Amniotic stem cell (primary cell): ENCODE data around the gene THRB.

Experiments used
- DNase-seq: peaks from one replicate; lab custom pipeline; 2025; lab: John Stamatoyannopoulos, UW

The THRB gene

DNA sequence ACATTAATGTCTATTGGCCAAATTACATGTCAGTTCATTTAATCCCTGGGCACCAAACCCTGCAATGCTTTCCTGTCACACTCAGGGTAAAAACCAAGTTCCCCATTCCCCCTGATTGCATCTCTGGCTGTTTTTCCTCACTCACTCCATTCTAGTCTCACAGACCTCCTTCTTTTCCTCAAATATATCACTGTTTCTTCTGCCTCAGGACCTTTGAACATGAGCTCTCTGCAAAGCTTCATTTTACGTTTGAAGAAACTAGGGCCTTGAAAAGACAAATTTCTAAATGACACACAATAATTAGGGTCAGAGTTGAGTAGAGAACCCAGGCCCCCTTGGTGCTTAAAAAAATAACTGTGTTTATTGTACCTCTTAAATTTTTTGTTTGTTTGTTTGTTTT, 230.6 kb downstream of the THRB start:
- DNase-seq, result no peak

DNA sequence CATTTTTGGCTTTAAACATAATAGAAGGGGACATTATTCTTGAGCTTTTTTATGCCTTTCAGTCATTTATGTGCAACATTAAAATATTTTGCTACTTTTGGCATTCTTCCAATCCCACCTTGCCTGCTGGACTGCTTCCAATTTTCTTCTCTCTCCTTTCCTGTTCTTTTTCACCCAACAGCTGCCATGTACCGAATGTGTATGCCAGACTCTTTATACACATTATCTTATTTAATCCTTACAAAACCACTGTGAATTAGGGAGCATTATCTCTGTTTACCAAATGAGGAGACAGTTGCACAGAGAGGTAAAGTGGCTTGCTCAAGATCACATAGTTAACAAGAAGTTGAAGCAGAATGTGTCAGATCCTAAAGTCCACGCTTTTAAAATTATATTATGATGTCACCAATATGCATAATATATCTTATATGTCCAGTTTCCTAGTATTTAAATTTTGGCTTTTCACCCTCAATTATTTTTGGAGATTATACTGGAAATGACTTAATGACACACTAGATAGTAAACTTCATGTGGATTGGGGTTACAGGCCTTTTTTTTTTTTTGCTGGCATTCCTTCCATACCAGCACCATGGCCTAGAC, 231.5 kb downstream of the THRB start:
- no peak for DNase-seq

DNA sequence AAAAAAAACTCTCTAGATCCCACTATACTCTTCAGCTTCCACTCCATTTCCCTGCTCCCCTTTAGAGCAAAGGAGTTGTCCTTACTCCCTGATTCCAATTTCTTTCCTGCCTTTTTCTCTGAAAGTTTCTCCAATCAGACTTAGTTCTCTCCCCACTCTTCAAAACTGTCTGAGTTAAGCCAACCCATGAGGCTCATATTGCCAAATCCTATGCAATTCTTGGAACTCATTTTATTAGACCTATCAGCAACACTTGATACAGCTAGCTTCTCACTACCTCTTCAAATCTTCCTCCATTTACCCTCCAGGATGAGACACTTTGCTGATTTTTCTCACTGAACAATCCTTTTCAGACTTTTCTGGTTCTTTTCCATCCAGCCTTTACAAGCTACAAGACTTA, 233.1 kb downstream of the THRB start:
- DNase-seq, result no peak

DNA sequence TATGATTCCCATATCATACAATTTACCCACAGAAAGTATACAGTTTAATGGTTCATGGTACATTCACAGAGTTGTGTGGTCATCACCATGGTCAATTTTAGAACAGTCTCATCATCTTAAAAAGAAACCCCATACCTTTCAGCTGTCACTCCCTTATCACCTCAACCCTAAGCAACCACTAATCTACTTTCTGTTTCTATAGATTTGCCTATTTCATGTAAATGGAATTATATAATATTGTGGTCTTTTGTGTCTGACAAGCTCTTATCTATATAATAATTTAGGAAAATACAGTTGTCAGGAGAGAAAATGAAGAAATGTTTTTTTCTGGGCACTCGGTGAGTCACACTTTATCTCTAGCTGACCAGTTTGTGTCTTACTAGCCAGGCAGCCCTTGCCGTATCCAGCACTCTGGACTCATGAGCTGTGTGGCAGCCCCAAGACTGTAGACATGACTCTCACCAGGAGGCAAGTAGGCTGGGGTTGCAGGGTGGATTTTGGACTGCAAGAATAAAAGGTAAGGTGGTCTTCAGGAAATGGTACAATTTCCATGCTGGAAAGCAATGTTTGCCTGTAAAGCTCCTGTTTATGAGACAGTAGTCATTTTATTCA, 234.6 kb downstream of the THRB start:
- DNase-seq, result no peak

DNA sequence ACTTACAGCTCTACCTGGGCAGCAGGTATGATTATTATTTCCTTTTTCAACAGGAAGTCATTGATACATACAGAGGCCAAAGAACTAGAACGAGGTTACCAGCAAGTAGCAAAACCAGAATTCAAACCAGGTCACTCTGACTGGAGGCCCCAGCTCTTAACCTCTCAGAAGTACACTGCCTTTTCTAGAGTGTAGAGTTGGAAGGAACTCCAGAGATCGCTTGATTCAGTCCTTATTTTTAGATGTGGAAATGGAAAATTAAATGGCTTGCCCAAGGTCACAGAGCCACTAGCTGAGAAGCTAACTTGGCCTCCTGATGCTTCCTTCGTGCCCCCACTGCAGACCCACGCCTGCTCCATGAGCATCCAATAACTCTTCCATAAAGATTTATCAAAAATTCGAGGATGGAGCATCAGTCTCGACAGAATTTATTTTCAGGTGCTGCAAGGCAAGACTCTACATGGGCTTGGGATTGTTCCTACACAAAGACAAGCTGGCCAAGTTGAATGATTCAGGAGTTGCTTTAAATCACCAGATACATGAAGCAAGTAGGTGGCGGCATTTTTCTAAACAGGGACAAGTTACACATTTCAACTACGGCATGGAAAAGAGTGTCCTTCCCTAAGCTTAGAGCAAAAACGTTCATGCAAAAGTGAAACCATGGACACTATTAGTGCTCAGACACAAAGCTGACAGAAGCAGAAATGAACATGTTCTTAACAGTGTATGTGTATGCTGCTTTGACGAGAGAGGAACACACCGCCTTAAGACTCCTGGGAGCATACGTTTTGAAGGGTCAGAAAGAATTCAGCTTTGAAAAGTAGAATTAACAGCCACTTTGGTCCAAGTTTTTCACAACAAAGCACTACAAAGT, 235.7 kb downstream of the THRB start:
- DNase-seq, result no peak

DNA sequence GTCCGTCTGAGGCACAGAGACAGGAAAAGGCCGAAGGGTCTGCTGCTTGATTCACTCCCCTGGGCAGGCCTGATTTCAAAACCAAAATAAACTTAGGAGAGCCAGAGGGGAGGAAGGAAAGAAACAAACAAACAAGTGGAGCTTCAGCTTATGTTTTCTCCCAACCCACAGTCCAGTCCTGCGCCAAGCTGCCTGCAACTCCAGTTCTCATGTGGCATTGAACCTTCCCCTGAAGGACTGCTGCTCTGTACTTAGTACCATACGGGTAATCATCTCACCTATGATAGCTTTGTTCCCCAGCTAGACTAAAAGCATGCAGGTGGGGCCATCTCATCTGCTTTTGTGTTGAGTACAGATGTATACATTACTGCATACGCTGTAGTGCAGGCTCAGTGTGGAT, 236.4 kb downstream of the THRB start:
- no peak for DNase-seq

DNA sequence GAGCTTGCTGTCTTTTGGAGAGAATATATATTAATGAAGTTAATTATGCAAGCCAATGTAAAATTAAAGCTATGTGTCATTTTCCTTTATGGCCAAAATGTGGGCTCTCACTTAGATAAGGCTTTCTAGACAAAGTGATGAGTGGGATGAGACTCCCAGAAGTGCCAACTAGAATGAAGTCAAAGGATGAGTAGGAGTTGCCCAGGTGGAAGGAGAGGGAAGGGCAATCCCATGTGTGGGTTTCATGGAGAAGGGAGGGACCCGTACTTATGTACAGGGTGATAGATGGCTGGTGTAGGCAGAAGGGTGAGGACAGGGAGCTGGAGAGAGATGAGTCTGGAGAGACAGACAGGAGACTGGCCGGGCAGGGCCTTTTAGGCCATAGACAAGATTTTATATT, 239.2 kb downstream of the THRB start:
- DNase-seq, result no peak

DNA sequence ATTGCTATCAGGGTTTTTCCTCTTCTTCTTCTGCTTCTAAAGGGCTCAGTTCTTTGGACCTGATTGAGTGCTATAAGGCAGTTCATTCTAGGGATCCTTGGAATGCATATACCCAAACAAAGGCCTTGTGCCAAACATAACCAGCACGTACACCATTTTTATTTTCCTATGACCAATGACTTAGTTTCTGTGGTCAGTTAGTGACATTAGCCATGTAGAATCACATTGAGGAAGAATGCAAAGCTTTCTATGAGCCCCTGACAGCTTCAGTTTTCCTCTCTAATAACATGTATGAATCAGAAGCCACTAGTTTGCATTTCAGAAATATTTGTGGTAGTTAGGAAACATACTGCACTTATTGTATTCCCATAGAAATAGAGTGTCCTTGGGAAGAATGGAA, 240.0 kb downstream of the THRB start:
- peak; percentile 34 for DNase-seq

DNA sequence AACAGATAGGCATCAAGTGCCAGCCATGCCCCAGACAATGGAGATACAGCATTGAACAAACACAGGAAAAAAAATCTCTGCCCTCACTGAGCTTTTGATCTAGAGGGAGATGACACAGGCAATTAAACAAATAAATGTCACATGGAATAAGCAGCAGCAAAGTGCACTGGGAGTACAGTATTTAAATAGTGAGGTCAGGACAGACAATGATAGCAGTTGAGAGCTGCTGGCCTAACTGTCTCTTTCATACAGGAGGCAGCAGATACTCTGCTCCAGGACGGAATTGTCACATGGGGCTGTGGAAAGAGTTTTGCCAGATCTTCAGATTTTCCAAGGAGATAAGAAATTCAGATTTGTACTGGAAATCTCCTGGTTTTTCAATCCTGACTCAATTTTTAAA, 241.3 kb downstream of the THRB start:
- DNase-seq, result no peak

DNA sequence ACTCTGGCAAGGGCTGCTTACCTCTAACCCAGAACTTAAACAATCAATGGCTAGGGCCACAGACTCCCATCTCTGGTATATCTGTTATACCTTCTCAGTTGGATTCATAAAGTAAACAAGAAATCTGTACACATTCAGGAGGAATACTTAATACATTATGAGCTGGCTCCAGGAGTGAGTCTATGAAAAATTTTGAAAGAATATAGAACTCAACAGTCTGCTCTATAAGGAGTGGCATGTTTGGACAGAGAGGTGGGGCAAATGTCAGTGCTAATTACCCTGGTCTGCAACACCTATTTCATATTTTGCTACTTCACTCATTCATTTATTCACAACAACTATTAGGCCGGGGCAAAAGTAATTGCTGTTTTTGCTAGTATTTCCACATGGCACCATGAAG, 245.1 kb downstream of the THRB start:
- DNase-seq, result no peak

DNA sequence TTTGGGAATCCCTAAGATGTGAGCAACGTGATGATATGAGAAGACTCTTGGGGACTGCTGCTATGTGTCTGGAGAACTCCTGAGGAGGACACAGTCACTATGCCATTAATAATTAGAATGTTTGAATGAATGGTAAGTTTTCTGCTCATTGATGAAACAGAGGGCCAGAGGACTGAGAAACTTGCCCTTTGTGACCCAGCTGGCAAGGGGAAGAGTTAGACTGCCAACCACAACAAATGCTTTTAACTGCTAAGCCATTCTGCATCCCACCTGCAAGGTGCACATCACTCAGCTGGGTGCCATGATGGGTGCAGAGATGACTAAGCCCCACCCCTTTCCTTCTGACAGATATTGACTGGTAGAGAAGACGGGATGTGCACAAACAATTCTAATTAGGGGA, 249.6 kb downstream of the THRB start:
- no peak for DNase-seq

DNA sequence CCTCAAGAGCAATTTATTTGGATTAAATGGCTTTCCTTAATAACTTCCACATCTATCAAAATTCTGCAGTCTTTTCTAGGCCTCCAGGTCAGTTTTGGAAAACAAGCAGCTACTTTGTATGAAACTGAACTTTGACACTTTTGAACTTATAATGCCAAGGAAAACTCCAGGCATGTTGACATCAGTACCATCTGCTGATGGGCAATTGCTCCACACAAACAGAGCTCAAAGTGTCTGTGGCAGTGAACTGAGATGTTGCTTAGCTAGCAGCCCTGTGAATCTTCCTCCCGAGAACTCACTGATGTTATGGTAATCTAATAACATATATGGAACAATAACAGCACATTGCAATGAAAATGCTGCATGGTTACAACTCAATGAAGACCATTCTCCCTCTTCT, 250.2 kb downstream of the THRB start:
- DNase-seq, result no peak

DNA sequence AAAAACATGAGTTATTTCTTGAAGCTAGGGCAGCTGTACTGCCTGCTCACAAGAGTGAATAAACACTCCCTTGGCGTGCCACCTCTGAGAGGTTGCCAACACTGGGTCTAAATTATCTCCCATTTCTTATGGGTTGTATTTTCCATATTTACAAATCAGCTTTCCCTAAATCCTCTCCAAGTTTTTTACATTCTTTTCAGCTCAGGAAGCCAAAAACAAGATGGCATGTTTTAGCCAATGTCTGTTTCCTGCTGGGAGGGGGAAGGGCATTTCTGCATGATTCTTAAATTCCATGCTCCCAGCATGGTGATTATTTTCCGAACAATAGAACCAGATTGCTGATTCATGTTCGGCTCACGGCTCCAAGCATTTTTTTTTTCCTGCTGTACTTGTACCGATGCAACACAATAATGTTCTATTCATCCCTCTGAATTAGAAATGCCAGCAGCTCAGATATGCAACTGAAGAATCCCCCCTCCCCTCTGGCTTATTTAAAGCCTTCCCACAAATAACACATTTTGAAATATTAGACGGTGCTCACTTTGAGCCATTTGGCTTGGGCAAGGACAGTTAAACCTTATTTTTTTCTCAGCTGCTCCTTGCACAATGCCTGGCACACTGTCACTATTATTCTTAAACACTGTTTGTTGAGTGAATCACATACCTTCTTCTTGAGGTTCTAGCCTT, 252.5 kb downstream of the THRB start:
- no peak for DNase-seq

DNA sequence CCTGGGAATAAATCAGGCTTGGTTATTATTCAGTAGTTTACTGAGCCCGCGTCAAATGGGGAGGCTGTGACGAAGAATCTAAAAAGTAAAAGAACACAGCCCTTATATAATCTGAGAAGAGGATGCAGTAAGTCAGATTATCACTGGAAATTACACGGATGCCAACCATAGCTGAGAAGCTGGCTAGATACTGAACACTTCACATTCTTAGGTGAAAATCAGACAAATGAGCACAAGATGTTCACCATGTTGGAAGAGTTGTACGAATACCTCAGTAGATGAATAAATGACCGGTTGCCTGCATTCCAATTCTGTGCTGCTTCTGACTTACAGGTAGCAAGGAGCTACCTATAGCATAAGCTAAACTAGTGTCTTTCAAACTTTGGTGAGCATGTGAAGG, 254.3 kb downstream of the THRB start:
- DNase-seq, result no peak

DNA sequence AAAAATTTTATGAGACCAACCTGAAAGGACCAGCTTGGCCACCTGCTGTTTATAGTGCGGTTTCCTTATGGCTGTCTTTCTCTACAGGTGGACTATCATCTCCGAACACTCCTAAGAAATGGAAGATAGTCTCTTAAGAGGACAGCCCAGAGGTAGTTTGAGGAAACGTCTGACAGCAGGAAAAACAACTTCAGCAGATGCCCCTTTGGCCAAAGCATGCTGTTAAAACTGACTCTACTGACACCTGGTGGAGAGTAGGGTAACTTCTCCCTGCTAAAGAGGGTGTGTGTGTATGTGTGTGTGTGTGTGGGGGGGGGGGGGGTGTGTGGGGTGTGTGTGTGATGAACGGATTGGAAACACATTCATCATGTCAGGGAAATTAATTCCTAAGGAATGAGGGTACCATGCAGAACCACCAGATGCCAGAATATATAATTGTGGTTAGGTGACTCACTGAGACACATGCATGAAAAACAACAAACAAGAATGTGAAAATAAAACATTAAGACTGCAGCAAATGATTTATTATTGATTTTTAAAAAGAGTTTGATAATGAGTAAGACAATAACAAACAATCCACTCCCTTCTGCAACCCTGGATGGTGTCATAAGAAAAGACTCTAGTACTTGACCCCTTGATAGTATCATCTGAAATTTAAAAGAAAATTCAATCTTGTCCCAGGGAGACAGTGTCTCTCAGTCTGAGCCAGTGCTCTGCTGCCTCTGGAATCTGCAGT, 256.5 kb downstream of the THRB start:
- DNase-seq, result peak; percentile 57

DNA sequence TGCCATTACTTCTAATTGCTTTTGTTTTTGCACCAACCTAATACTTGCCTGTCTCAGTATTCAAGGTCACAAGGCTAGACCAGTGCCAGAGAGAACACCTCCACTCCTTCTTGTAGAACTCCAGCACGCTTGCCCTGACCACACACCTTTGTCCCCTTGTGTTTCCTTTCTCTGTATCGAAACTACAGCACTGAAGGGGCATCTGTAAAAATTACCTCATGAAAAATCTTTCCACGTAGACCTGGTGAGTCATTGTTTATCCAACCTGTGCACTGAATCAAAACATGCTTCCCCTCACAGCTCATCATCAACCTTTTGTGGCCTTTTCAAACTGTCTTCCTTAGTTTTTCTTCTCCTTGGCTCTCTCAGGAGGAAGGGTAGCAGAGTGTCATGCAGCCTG, 259.5 kb downstream of the THRB start:
- DNase-seq, result no peak

DNA sequence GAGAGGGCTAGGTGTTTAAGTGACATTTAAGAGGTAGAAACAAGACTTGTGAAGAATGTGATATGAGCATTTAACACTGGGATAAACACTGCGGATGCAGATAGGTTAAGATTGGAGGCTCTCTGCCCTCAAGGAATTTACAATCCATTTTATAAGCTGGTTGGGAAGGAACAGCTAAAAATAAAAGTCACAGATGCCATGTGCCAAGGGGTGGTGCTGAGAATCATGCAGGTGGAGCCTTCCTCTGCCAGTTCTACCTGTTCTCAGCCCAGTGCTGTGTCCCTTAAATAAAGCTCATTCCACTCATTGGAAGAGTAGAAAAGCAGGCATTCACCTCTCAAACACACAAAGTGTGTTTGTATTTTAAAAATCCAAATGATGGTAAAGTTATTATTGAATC, 261.9 kb downstream of the THRB start:
- DNase-seq, result no peak

DNA sequence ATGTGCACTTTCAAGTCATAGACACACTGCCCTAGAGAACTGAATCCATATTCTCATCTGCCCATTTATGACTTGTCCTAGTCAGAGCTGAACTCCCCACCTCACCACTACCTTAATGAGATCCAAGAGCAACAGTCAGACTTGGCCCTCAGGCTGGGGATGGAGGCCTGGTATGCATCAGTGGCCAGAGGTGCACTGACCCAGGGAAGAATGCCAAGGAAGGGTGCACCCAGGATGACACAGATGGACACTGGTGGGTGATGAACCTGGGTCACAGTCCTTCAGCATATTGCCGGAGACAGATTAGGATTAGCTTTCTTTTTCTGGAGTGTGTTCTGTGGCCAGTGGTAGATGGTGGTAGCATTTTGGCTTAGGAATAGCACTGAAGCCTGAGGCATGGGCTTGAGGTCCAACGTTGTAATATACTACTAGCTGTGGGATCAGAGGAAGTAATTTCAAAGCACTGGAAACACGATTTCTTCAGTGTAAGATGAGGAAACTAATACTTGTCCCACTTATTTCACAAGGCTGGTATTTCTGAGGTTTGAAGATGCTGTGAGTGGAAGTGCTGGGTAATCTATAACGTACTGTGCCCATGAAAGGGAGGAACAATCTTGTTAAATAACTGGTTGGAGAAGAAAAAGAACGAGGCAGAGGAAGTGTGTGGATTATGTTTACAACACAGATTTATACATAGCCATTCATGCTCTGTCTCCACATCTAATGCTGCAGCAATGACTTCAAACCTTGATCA, 265.0 kb downstream of the THRB start:
- no peak for DNase-seq

DNA sequence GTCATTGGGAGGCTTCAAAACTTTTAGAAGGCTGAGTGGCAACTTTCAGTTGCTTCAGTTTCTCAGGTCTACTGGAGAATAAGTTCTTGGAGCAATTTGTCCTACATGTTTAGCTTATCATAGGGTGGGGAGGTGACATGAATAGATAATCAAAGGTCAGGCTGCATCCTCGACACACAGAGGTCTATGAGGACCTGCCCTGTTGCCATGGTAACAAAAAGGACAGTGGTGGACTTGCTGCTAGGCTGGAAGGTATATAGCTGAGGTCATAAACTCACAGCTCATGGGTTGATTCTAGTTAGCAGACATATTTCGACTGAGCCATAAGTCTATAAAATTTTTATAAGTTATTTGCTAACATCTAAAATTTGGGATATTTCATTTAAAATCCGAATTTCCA, 267.0 kb downstream of the THRB start:
- no peak for DNase-seq

DNA sequence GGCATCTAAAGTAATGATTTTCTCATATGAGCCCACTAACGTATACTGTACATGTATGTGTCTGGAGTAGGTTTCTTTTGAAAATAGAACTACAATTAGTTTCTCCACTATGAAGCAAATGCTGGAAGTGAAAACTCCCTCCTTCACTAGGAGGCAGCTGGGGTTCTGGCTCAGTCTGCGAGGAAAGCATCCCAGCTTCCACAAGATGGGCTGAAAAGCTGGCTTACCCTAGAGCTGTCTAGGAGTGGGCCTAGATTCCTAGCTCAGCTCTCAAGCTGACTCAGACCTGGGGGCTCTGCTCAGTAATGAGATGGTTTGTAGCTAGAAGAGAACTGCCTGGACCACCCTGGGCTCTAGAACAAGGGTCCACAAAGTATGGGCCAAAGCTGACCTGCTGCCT, 268.3 kb downstream of the THRB start:
- no peak for DNase-seq

DNA sequence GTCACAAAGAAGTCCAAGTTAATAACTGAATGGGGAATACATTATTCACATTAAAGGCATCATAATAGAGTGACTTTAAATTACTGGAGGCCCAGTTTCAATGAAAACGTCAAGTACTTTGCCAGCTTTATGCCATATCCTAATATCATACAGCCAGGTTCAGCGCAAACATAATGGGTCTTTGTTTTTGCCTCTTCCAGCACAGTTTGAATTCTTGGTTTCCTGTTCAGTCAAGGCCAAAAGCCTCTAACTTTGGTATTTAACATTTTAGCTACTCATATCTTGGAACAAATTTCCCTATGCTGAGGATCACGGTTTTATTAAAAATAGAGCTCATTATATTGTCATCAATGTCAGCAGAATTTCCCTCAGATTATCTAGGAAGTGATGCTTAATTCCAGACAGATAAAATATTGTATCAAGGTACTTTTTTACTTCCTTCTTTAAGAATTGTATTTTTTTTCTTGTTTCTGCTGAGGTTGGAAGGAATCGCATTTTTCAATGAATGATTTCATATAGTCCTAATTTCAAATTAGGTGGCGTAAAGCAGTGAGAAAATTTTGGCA, 269.2 kb downstream of the THRB start:
- DNase-seq, result no peak
